T-cell (primary cell): ENCODE measurements around the gene THOP1. TPM values are rescaled to one million over a fixed set of nuclear protein-coding genes. Genes with fewer than 3 reads are reported as not detected.

ENCODE experiments used
- ATAC-seq, 4 experiments: fragments of 200-7000 bp in 3 of 4; fragments of 150-1000 bp in 1 of 4; cut with Tn5 transposase; replicated peaks in 1 of 4; 1 replicate in 3 of 4; 2 replicates in 1 of 4; pipeline ENCODE4 v1.10.0; 2021; ENCODE audit warnings: moderate library complexity in 3 of 4, mild to moderate bottlenecking in 2 of 4, moderate number of reproducible peaks in 1 of 4
- CTCF ChIA-PET, 2 donors: fragments of 300-600 bp; sonication (Branson Sonifier 250); formaldehyde crosslinking; loops; one replicate each; lab custom pipeline; 2022; ENCODE audit warnings: antibody characterized with exemption in 2 of 2; lab: Charles Lee
- POLR2A ChIA-PET, 2 donors: fragments of 300-600 bp; sonication (Branson Sonifier 250); formaldehyde crosslinking; loops; one replicate each; lab custom pipeline; 2022; ENCODE audit warnings: antibody characterized with exemption in 2 of 2; lab: Charles Lee
- DNase-seq, 35 experiments: peaks; one replicate each; pipeline versions ENCODE4 v3.0.0 to v3.0.0-alpha.2; 2013 to 2023
- H3K27ac ChIP-seq: one replicate; pipeline ENCODE4 v1.5.1; 2013; ENCODE audit warnings: low read length
- H3K27me3 ChIP-seq, 2 experiments: replicated peaks in 1 of 2; 1 replicate in 1 of 2; 2 replicates in 1 of 2; pipeline versions ENCODE4 v1.6.1 to v1.7.0; 2013; ENCODE audit warnings: low read length in 1 of 2, mixed read lengths in 1 of 2; ENCODE audit not compliant: control insufficient read depth in 2 of 2, insufficient read depth in 2 of 2; ENCODE audit errors: extremely low read depth in 1 of 2
- H3K36me3 ChIP-seq, 2 donors: 1 replicate in 1 of 2; 2 replicates in 1 of 2; pipeline versions ENCODE4 v1.6.1 to v1.7.0; 2013; ENCODE audit warnings: low read length in 1 of 2; ENCODE audit not compliant: control insufficient read depth in 2 of 2, insufficient read depth in 1 of 2; ENCODE audit errors: extremely low read depth in 1 of 2
- H3K4me1 ChIP-seq, 2 experiments: 1 replicate in 1 of 2; 2 replicates in 1 of 2; pipeline versions ENCODE4 v1.6.1 to v1.7.0; 2013; ENCODE audit warnings: low read length in 2 of 2, mixed read lengths in 1 of 2; ENCODE audit not compliant: insufficient read depth in 2 of 2, control insufficient read depth in 1 of 2; ENCODE audit errors: extremely low read depth in 1 of 2
- H3K4me3 ChIP-seq, 2 donors: 1 replicate in 1 of 2; 2 replicates in 1 of 2; pipeline versions ENCODE4 v1.5.1 to v1.7.0; 2013; ENCODE audit warnings: mild to moderate bottlenecking in 2 of 2, low read length in 1 of 2, moderate library complexity in 1 of 2; ENCODE audit not compliant: control insufficient read depth in 1 of 2; ENCODE audit errors: extremely low read depth in 1 of 2
- H3K9me3 ChIP-seq: 2 replicates; pipeline ENCODE4 v1.7.0; 2013
- H3K27ac Mint-ChIP-seq, 2 donors: one replicate each; pipeline ENCODE4 v1.8.0; 2020 to 2021; ENCODE audit warnings: mild to moderate bottlenecking in 2 of 2, mixed read lengths in 2 of 2
- H3K27me3 Mint-ChIP-seq, 2 donors: one replicate each; pipeline ENCODE4 v1.8.0; 2021 to 2022; ENCODE audit warnings: mixed read lengths in 2 of 2
- H3K36me3 Mint-ChIP-seq: one replicate; pipeline ENCODE4 v1.8.0; 2021; ENCODE audit warnings: mixed read lengths
- H3K4me1 Mint-ChIP-seq, 3 donors: one replicate each; pipeline ENCODE4 v1.8.0; 2020 to 2022; ENCODE audit warnings: mixed read lengths in 3 of 3, mild to moderate bottlenecking in 1 of 3
- H3K4me3 Mint-ChIP-seq, 3 donors: one replicate each; pipeline ENCODE4 v1.8.0; 2020 to 2022; ENCODE audit warnings: mild to moderate bottlenecking in 3 of 3, mixed read lengths in 3 of 3, moderate library complexity in 3 of 3
- H3K9me3 Mint-ChIP-seq, 3 donors: one replicate each; pipeline ENCODE4 v1.8.0; 2020 to 2022; ENCODE audit warnings: mixed read lengths in 3 of 3
- WGBS: methylation state at CpG from one replicate; pipeline ENCODE4 v1.1.5; 2013; ENCODE audit warnings: missing lambda C conversion rate; ENCODE audit not compliant: insufficient coverage; 5-methylcytosine and 5-hydroxymethylcytosine counted together
- total RNA-seq, 35 experiments: library from RNA in 6 of 35; stranded (reverse) in 6 of 35; fragments of 120-200 nt in 1 of 35; gene quantifications; one replicate each; pipeline versions ENCODE4 v1.2.1 to v1.2.4 and lab custom pipeline; 2013 to 2026

Gene THOP1
- total RNA-seq, 5 donors from 2014 or later (not counting 1 experiment from before 2014, with no cell fraction given) = 30.8 to 46.6 (median 41.9) TPM

GRCh38 chr19:2808129-2808941, 23.0 kb downstream of the THOP1 start:
- Histone ChIP-seq H3K9me3 (no peaks in the 10 kb centered on the region), H3K4me3 (no peak overlapping the region), H3K27me3 (no peaks in the 10 kb centered on the region), H3K36me3 (peaks cover 29% of the 10 kb centered on the region in 2 donors), H3K27ac (no peak overlapping the region), H3K4me1 (no peaks in the 10 kb centered on the region)
- no peak overlapping the region for H3K27ac Mint-ChIP-seq
- ATAC-seq = no peak
- no peaks in the 10 kb centered on the region for H3K9me3 Mint-ChIP-seq
- WGBS = 96% methylated on average over 39 of the region's 41 CpGs
- no peaks in the 10 kb centered on the region for H3K27me3 Mint-ChIP-seq
- POLR2A ChIA-PET = no interaction called here
- CTCF ChIA-PET = no interaction called here
- peaks cover 15% of the 10 kb centered on the region for H3K36me3 Mint-ChIP-seq
- H3K4me1 Mint-ChIP-seq = peaks cover 0 to 4% (median 0%) of the 10 kb centered on the region in 3 donors
- no peak for DNase-seq
- H3K4me3 Mint-ChIP-seq = no peak overlapping the region

GRCh38 chr19:2809387-2810140, 24.3 kb downstream of the THOP1 start:
- H3K4me3 Mint-ChIP-seq = no peak overlapping the region
- peaks cover 29 to 34% of the 10 kb centered on the region in 2 donors for H3K36me3 ChIP-seq
- ChIA-PET POLR2A (no interaction called here), CTCF (no interaction called here)
- H3K9me3 Mint-ChIP-seq = no peaks in the 10 kb centered on the region
- H3K4me1 Mint-ChIP-seq = peaks cover 0 to 4% (median 0%) of the 10 kb centered on the region in 3 donors
- H3K27ac ChIP-seq = no peak overlapping the region
- H3K36me3 Mint-ChIP-seq = peaks cover 11% of the 10 kb centered on the region
- no peak overlapping the region for H3K4me3 ChIP-seq
- H3K9me3 ChIP-seq = no peaks in the 10 kb centered on the region
- DNase-seq (no peak), ATAC-seq (no peak)
- H3K4me1 ChIP-seq = no peaks in the 10 kb centered on the region
- no peak overlapping the region for H3K27ac Mint-ChIP-seq
- no peaks in the 10 kb centered on the region for H3K27me3 Mint-ChIP-seq
- 97% methylated on average over 36 of the region's 37 CpGs for WGBS
- no peaks in the 10 kb centered on the region for H3K27me3 ChIP-seq

- H3K27ac ChIP-seq = no peak overlapping the region
- no peaks in the 10 kb centered on the region for H3K27me3 ChIP-seq
- Mint-ChIP-seq H3K36me3 (peaks cover 9% of the 10 kb centered on the region), H3K27me3 (no peaks in the 10 kb centered on the region), H3K27ac (no peak overlapping the region), H3K4me3 (no peak overlapping the region), H3K4me1 (peaks cover 0 to 4% (median 0%) of the 10 kb centered on the region in 3 donors), H3K9me3 (no peaks in the 10 kb centered on the region)
- ATAC-seq = no peak
- no peak for DNase-seq
- H3K9me3 ChIP-seq = no peaks in the 10 kb centered on the region
- ChIA-PET CTCF (no interaction called here), POLR2A (interaction anchor here in 1 of 2 donors (0.5 kb wide), 1 partner anchor 275 kb away, joined by 3 read pairs; no protein-coding TSS in a partner anchor)
- no peak overlapping the region for H3K4me3 ChIP-seq
- no peaks in the 10 kb centered on the region for H3K4me1 ChIP-seq
- H3K36me3 ChIP-seq = peaks cover 28 to 34% of the 10 kb centered on the region in 2 donors
- 95% methylated on average over 51 of the region's 58 CpGs for WGBS
Observed at GRCh38 chr19:2810141-2811091, 25.1 kb downstream of the THOP1 start.

- peaks cover 8% of the 10 kb centered on the region for H3K36me3 Mint-ChIP-seq
- H3K27me3 ChIP-seq = no peaks in the 10 kb centered on the region
- H3K9me3 ChIP-seq = no peaks in the 10 kb centered on the region
- H3K9me3 Mint-ChIP-seq = no peaks in the 10 kb centered on the region
- H3K27ac Mint-ChIP-seq = no peak overlapping the region
- 96% methylated on average over 20 of the region's 20 CpGs for WGBS
- H3K27ac ChIP-seq = no peak overlapping the region
- H3K4me3 Mint-ChIP-seq = no peak overlapping the region
- H3K27me3 Mint-ChIP-seq = no peaks in the 10 kb centered on the region
- DNase-seq (no peak), ATAC-seq (no peak)
- H3K4me1 Mint-ChIP-seq = peaks cover 0 to 4% (median 0%) of the 10 kb centered on the region in 3 donors
- no peak overlapping the region for H3K4me3 ChIP-seq
- H3K36me3 ChIP-seq = peaks cover 26 to 33% of the 10 kb centered on the region in 2 donors
- H3K4me1 ChIP-seq = no peaks in the 10 kb centered on the region
- POLR2A ChIA-PET = no interaction called here
- CTCF ChIA-PET = no interaction called here
Observed at GRCh38 chr19:2811221-2811722, 26.0 kb downstream of the THOP1 start.

GRCh38 chr19:2811735-2812413, 26.6 kb downstream of the THOP1 start:
- H3K9me3 Mint-ChIP-seq = no peaks in the 10 kb centered on the region
- no peak overlapping the region for H3K4me3 Mint-ChIP-seq
- Histone ChIP-seq H3K4me3 (no peak overlapping the region), H3K27me3 (no peaks in the 10 kb centered on the region), H3K27ac (no peak overlapping the region), H3K4me1 (no peaks in the 10 kb centered on the region), H3K9me3 (no peaks in the 10 kb centered on the region), H3K36me3 (peaks cover 21 to 27% of the 10 kb centered on the region in 2 donors)
- H3K27me3 Mint-ChIP-seq = no peaks in the 10 kb centered on the region
- H3K36me3 Mint-ChIP-seq = peaks cover 8% of the 10 kb centered on the region
- ATAC-seq = no peak
- WGBS = 92% methylated on average over 29 of the region's 34 CpGs
- ChIA-PET CTCF (no interaction called here), POLR2A (no interaction called here)
- no peak overlapping the region for H3K27ac Mint-ChIP-seq
- DNase-seq = no peak
- peaks cover 0 to 4% (median 0%) of the 10 kb centered on the region in 3 donors for H3K4me1 Mint-ChIP-seq
